Right ventricle myocardium inferior (tissue), 1 donor: ENCODE measurements around the gene SMYD3. TPM values are rescaled to one million over a fixed set of nuclear protein-coding genes. Genes with fewer than 3 reads are reported as not detected.

ENCODE experiments used
- ATAC-seq: fragments of 200-7000 bp; cut with Tn5 transposase; one replicate; pipeline ENCODE4 v1.9.1; 2020; ENCODE audit warnings: mild to moderate bottlenecking, moderate library complexity
- DNase-seq: peaks from one replicate; pipeline ENCODE4 v3.0.0; 2021; ENCODE audit errors: missing footprints
- intact Hi-C: fragments of 100-400 bp; cut with DNase I; formaldehyde crosslinking; loops from one replicate; pipeline ENCODE4 v1.11.0; 2022
- total RNA-seq: library from RNA; stranded (reverse); fragmentation: NEBNext Ultra II Directional; extraction: Animal tissue kit (Norgen Biotek cat#: 25700); gene quantifications from one replicate; pipeline ENCODE4 v1.2.1, GENCODE V29; 2021
- donor health status: DM: no; HTN: yes; CAD: no; lungs with severe emphysema.

The SMYD3 gene
- total RNA-seq, 1 donor from 2014 or later = 8.8 TPM

DNA sequence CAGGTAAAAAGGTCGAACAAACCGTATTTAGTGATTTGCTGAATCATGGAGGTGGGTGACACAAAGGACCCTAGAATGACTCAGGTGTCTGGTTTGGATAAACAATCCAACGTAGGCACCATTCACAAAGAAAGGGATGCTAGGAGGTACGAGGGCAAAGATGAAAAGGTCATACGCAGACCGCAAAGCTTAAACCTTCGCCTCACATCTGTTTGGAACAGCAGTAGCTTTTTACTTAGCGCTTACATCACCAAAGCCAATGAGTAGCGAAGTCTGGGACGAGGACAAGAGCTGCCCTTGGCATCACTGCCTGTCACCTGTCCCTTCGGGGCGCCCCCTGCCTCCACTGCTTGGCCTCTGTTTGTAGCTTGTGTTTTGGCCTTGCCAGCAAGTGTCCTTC, 350.2 kb downstream of the SMYD3 start:
- ATAC-seq (no peak), DNase-seq (no peak)
- intact Hi-C loops = no loop called here

DNA sequence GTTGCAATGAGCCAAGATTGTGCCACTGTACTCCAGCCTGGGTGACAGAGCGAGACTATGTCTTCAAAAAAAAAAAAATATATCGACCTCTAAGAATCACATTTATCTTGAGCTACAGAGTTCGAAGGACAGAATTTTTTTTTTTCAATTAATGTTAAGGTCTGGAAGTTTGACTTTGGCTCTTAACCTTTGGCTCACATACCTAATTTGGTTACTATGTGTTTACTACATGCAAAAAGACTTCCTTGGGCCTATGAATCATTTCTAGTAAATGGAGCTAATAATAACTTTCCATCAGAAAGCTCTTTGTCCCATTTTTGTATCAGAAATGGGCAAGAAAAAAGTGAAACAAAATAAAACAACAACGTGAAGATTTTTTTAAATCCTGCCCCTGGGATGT, 351.2 kb downstream of the SMYD3 start:
- DNase-seq = no peak
- intact Hi-C loops = no loop called here
- no peak for ATAC-seq

DNA sequence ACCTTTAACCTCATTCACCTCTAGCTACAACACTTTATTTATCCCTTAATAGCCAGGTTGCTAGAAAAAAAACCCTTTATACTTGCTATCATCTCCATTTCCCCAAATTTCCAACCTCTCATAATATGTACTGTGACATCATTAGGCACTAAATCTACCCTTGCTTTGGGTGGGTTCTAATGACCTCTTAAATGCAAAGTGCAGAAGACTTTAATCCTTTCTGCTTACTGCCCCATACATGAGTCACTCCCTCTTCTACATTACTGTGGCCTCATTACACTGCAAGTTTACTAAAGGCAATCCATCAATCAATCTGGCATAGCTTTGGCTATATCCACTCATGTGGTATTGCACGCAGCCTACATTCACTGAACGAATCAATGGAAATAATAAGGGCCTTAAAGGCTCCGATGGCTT, 353.3 kb downstream of the SMYD3 start:
- DNase-seq (no peak), ATAC-seq (no peak)
- intact Hi-C loops = no loop called here

DNA sequence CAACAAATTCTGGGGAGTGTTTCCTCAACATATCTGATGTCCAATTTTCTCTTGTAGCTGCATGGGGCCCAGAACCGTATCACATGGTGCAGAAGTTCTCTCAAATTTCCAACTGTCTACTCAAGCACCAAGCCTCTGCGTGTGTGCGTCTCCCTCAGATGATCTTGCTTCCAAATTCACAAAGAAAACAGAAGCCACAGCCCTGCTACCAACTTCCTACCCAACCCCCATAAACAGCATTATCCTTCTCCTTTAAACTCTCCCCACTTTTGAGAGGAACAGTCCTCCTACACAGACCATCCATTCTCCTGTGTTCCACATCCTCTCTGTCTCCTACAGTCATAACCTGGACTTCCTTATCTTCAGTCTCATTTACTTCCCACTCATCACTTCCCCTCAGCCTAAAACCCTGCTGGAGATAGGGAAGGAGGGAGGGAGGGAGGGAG, 354.1 kb downstream of the SMYD3 start:
- intact Hi-C loops = no loop called here
- DNase-seq (no peak), ATAC-seq (peak; percentile 20)

- intact Hi-C loops = no loop called here
- DNase-seq (no peak), ATAC-seq (no peak)
These were observed 355.2 kb downstream of the SMYD3 start for GRCh38 chr1:246151796-246152434.

DNA sequence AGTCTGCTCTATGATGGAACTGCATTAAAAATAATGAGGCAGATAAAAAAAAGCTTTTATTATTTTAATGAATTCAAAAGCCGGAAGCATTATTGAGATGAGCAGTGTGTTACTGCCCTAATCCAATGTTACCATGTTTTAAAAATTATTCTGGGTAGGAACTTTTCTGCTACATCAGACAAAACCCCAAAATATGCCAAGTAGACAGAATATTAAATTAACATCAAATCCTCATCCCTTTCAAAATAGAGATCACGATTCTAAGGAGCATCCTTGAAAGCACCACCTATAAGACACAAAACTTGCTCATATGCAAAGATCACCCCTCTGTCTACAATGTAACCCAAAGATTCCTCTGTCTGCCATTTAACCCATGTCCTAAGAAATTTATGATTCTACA, 357.5 kb downstream of the SMYD3 start:
- ATAC-seq = no peak
- no peak for DNase-seq
- intact Hi-C loops = no loop called here

- no peak for ATAC-seq
- DNase-seq = no peak
- intact Hi-C loops = no loop called here
These were observed 359.3 kb downstream of the SMYD3 start for GRCh38 chr1:246147524-246148461.

GRCh38 chr1:246146804-246147523, 360.1 kb downstream of the SMYD3 start:
- intact Hi-C loops = no loop called here
- no peak for ATAC-seq
- no peak for DNase-seq

DNA sequence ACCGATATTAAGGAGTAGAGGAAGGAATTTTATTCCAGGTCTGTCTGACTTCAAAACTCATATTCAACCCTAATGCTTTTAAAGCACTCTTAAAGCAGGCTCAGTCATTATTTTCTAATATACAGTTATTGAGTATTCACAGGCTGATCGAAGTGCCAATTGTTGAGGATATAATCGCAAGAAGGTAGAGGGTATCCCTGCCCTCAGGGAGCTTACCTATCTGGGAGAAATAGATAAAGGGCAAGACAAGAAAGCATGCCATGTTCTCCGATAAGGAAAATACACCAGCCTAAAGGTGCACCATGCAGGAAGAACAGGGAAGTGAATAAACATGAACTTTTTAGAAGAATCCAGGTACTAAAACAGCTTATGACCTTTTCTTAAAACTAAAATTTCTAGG, 361.2 kb downstream of the SMYD3 start:
- intact Hi-C loops = no loop called here
- ATAC-seq (no peak), DNase-seq (no peak)

GRCh38 chr1:246144931-246145330, 362.1 kb downstream of the SMYD3 start:
- ATAC-seq = no peak
- intact Hi-C loops = no loop called here
- no peak for DNase-seq

- ATAC-seq = no peak
- intact Hi-C loops = no loop called here
- no peak for DNase-seq
These were observed 364.7 kb downstream of the SMYD3 start for GRCh38 chr1:246142320-246142893.

- DNase-seq (no peak), ATAC-seq (no peak)
- intact Hi-C loops = no loop called here
These were observed 365.8 kb downstream of the SMYD3 start for GRCh38 chr1:246141306-246141705.

GRCh38 chr1:246139745-246140182, 367.3 kb downstream of the SMYD3 start:
- ATAC-seq = no peak
- intact Hi-C loops = no loop called here
- DNase-seq = no peak

DNA sequence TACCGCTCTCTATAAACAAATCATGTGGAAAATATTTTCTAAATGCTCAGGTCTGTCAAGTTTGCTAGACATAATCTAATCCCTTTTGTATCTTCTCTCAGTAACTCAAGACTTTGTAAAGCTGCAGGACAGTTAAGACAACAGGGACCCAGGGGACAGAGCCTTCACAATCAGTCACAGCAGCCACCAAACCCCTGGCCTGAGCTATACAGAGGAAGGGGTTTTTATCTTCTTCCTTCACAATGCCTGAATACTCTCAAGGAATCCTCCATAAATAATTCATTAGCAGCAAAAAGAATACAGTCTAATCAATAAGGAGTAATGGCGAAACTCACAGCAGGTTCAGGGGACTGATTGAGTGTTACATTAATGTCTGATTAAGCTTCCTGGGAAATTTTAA, 368.3 kb downstream of the SMYD3 start:
- DNase-seq (no peak), ATAC-seq (no peak)
- intact Hi-C loops = no loop called here

DNA sequence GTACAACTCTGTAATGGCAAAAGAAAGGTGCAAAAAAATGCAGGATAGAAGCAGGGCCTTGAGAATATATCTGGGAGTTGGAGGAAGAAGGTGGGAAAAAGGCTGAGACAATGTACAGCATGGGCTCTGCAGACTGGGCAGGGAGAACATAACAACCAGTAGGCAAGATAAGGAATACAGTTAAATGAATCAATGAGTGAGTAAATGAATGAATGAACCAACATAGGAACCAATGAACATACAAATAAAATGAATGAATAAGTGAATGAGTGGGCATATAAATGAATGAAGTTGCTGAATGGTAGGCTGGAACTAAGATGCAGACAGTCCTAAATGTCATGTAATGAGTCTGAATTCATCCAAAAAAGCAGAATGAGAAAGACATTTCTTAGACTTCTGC, 370.6 kb downstream of the SMYD3 start:
- no peak for DNase-seq
- ATAC-seq = no peak
- intact Hi-C loops = no loop called here

- no peak for DNase-seq
- intact Hi-C loops = no loop called here
- ATAC-seq = no peak
These were observed 372.3 kb downstream of the SMYD3 start for GRCh38 chr1:246134789-246135188.

DNA sequence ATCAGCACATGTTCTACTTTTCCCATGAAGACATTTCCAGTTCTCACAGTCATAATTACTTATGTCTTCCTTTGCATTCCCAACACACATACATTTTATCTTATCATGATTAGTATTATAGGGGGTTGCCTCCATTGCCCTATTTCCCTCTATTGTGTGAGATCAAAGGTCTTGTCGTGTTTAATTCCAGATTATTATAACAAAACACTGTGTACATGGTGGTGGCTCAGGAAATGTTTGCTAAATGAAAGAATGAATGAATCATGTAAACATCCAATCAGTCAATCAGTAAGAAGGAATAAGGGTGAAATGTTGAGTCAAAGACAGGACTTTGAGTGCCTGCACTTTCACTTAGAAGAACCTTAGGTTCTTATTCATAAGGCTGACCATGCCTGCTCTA, 376.0 kb downstream of the SMYD3 start:
- intact Hi-C loops = no loop called here
- DNase-seq = no peak

DNA sequence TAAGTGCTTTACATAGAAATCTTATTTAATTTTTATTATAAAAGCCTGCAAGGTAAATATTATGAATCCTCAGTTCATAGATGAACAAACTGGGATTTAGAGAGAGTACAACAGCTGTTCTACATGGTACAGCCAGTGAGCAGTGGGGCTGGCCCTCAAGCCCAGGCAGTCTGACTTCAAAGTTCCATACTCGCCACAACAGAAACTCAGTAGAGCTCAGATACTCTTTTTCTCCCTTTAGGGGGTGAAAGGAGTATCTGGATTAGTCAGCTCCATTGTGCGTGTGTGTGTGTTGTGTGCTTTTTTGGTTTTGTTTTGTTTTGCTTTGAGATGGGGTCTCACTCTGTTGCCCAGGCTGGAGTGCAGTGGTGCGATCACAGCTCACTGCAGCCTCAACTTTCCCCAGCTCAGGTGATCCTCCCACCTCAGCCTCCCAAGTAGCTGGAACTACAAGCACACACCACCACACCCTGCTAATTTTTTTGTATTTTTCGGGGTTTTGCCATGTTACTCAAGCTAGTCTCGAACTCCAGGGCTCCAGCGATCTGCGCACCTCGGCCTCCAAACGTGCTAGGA, 378.5 kb downstream of the SMYD3 start:
- intact Hi-C loops = no loop called here
- ATAC-seq (no peak), DNase-seq (no peak)

More for the DNA sequence above, 376.0 kb downstream of the SMYD3 start:
- ATAC-seq = no peak

DNA sequence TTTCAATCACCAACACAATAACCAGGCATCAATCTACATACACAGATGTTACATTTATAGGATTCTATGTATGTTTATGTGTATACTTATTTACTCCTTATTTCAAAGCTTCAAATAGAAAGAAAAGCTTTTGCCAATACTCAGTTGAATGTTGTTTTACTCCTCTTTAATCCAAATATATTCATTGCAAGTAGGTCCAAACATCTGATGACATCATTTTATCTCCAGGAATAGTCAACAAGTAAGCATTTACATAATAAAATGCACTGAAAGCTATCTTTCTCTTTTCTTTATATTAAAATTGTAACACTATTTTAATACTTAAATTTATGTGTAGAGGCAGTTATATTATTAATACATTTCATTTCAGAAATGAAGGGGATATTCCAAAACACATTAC, 380.5 kb downstream of the SMYD3 start:
- DNase-seq = no peak
- ATAC-seq = no peak
- intact Hi-C loops = no loop called here
